ENCODE measurements around the gene OR4E2.
"Not testable (repeated sequence)": the region's sequence is repeated elsewhere in the genome, so short reads cannot be mapped to it uniquely, and the experiment has no call there.

DNA sequence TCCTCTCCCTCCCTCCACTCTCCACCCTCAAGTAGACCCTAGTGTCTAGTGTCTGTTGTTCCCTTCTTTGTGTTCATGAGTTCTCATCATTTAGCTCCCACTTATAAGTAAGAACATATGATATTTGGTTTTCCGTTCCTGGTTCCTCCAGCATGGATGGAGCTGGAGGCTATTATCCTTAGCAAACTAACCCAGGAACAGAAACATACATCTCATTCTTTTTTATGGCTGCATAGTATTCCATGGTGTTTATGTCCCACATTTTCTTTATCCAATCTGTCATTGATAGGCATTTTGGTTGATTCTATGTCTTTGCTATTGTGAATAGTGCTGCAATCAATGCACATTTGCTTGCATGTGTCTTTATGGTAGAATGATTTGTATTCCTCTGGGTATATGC, 23.1 kb upstream of the OR4E2 start:
- TF ChIP-seq, protein P1, sequence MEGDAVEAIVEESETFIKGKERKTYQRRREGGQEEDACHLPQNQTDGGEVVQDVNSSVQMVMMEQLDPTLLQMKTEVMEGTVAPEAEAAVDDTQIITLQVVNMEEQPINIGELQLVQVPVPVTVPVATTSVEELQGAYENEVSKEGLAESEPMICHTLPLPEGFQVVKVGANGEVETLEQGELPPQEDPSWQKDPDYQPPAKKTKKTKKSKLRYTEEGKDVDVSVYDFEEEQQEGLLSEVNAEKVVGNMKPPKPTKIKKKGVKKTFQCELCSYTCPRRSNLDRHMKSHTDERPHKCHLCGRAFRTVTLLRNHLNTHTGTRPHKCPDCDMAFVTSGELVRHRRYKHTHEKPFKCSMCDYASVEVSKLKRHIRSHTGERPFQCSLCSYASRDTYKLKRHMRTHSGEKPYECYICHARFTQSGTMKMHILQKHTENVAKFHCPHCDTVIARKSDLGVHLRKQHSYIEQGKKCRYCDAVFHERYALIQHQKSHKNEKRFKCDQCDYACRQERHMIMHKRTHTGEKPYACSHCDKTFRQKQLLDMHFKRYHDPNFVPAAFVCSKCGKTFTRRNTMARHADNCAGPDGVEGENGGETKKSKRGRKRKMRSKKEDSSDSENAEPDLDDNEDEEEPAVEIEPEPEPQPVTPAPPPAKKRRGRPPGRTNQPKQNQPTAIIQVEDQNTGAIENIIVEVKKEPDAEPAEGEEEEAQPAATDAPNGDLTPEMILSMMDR (IDR thresholded peaks at IDR 0.05; ENCODE audit: poor library complexity, severe bottlenecking), result not testable (repeated sequence)
- TF ChIP-seq EP300 (conservative IDR thresholded peaks at IDR 0.05; ENCODE audit: poor library complexity, severe bottlenecking); EZH2 (IDR thresholded peaks at IDR 0.05; ENCODE audit: borderline replicate concordance, insufficient read depth, low read length, poor library complexity, severe bottlenecking); TAF1 (IDR thresholded peaks at IDR 0.05; ENCODE audit: low read depth); POLR2AphosphoS5 (IDR thresholded peaks at IDR 0.05); RAD21 (conservative IDR thresholded peaks at IDR 0.05); SMC3 (conservative IDR thresholded peaks at IDR 0.05; ENCODE audit: poor library complexity); MXI1 (conservative IDR thresholded peaks at IDR 0.05; ENCODE audit: poor library complexity, severe bottlenecking): not testable (repeated sequence)
- TF ChIP-seq, protein P2, sequence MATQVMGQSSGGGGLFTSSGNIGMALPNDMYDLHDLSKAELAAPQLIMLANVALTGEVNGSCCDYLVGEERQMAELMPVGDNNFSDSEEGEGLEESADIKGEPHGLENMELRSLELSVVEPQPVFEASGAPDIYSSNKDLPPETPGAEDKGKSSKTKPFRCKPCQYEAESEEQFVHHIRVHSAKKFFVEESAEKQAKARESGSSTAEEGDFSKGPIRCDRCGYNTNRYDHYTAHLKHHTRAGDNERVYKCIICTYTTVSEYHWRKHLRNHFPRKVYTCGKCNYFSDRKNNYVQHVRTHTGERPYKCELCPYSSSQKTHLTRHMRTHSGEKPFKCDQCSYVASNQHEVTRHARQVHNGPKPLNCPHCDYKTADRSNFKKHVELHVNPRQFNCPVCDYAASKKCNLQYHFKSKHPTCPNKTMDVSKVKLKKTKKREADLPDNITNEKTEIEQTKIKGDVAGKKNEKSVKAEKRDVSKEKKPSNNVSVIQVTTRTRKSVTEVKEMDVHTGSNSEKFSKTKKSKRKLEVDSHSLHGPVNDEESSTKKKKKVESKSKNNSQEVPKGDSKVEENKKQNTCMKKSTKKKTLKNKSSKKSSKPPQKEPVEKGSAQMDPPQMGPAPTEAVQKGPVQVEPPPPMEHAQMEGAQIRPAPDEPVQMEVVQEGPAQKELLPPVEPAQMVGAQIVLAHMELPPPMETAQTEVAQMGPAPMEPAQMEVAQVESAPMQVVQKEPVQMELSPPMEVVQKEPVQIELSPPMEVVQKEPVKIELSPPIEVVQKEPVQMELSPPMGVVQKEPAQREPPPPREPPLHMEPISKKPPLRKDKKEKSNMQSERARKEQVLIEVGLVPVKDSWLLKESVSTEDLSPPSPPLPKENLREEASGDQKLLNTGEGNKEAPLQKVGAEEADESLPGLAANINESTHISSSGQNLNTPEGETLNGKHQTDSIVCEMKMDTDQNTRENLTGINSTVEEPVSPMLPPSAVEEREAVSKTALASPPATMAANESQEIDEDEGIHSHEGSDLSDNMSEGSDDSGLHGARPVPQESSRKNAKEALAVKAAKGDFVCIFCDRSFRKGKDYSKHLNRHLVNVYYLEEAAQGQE (IDR thresholded peaks at IDR 0.05; ENCODE audit: borderline replicate concordance), result not testable (repeated sequence)

Measured in neural cell (in vitro differentiated cells).